ENCODE measurements around the gene ARFGAP1.

DNA sequence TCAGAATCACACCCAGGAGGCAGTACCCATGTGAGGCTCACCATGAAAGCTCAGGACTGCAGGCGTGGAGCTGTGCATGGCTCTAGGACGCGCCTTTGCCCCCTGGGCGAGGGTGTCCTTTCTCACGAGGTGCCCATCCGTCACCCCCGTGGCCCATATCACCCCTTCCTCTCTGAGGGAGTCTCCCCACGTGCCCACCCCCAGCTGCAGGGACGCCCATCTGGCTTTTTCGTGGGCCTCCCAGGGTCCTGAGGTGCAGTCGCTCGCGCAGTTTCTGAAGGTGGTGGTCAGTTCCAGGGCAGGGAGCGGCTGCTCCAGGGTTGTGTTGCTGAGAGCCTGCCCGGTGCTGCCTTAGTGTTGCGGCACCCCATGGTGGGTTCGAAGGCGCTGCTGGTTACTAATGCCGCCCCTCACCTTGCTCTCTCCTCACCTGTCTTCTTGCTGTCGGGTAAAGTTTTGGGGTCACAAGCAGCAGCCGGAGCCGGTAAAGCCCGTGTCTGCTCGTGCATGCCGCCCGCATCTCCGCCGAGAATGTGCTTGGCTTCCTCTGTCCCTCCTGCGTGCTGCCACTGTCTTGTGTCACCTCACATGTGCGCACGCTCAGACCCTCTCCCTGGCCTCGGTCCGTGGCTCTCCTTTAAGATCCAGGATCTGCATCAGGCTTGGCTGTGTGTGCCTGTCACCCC, 10.9 kb downstream of the ARFGAP1 start:
- TF ChIP-seq EZH2 (IDR thresholded peaks at IDR 0.05) (no peak), POLR2AphosphoS5 (IDR thresholded peaks at IDR 0.05; ENCODE audit: borderline replicate concordance, low read depth, low read length) (no peak)
